ENCODE results near the gene CTNNA3. TPM values are rescaled to one million over a fixed set of nuclear protein-coding genes. Genes with fewer than 3 reads are reported as not detected.

CTNNA3 gene
- total RNA-seq, 1 experiment from 2014 or later: not detected

- intact Hi-C loops (cut with micrococcal nuclease; ENCODE audit: unreplicated experiment): no loop called here
- CTCF ChIA-PET: no interaction called here
- Mint-ChIP-seq H3K36me3 (ENCODE audit: insufficient read depth, unreplicated experiment) (no peaks in the 10 kb centered on the region), H3K9me3 (ENCODE audit: low read depth, unreplicated experiment) (peaks cover 9% of the 10 kb centered on the region), H3K4me1 (ENCODE audit: low read depth, unreplicated experiment) (no peaks in the 10 kb centered on the region), H3K27ac (ENCODE audit: unreplicated experiment) (no peak overlapping the region), H3K27me3 (ENCODE audit: unreplicated experiment) (no peaks in the 10 kb centered on the region), H3K4me3 (ENCODE audit: low read depth, unreplicated experiment) (no peak overlapping the region)
- no TSS peak for BruUV-seq (replicated peaks)
- TF ChIP-seq CTCF (IDR thresholded peaks at IDR 0.05; ENCODE audit: unreplicated experiment): no peak
- no peak for DNase-seq
These were observed 1430.6 kb downstream of the CTNNA3 start for GRCh38 chr10:66265398-66265797.

GRCh38 chr10:66259836-66260235, 1436.2 kb downstream of the CTNNA3 start:
- H3K4me3 Mint-ChIP-seq (ENCODE audit: low read depth, unreplicated experiment): no peak overlapping the region
- BruUV-seq (replicated peaks): no TSS peak
- intact Hi-C loops (cut with micrococcal nuclease; ENCODE audit: unreplicated experiment): no loop called here
- no peak overlapping the region for H3K27ac Mint-ChIP-seq (ENCODE audit: unreplicated experiment)
- H3K36me3 Mint-ChIP-seq (ENCODE audit: insufficient read depth, unreplicated experiment): no peaks in the 10 kb centered on the region
- no peaks in the 10 kb centered on the region for H3K27me3 Mint-ChIP-seq (ENCODE audit: unreplicated experiment)
- no peak for DNase-seq
- no peaks in the 10 kb centered on the region for H3K4me1 Mint-ChIP-seq (ENCODE audit: low read depth, unreplicated experiment)
- H3K9me3 Mint-ChIP-seq (ENCODE audit: low read depth, unreplicated experiment): peaks cover 6% of the 10 kb centered on the region
- no peak for TF ChIP-seq CTCF (IDR thresholded peaks at IDR 0.05; ENCODE audit: unreplicated experiment)
- CTCF ChIA-PET: no interaction called here

- no peak for TF ChIP-seq CTCF (IDR thresholded peaks at IDR 0.05; ENCODE audit: unreplicated experiment)
These were observed 1437.3 kb downstream of the CTNNA3 start for GRCh38 chr10:66258693-66259092.

GRCh38 chr10:66257801-66258200, 1438.2 kb downstream of the CTNNA3 start:
- no peaks in the 10 kb centered on the region for H3K36me3 Mint-ChIP-seq (ENCODE audit: insufficient read depth, unreplicated experiment)
- CTCF ChIA-PET: no interaction called here
- H3K9me3 Mint-ChIP-seq (ENCODE audit: low read depth, unreplicated experiment): peaks cover 6% of the 10 kb centered on the region
- H3K27ac Mint-ChIP-seq (ENCODE audit: unreplicated experiment): no peak overlapping the region
- TF ChIP-seq CTCF (IDR thresholded peaks at IDR 0.05; ENCODE audit: unreplicated experiment): no peak
- BruUV-seq (replicated peaks): no TSS peak
- intact Hi-C loops (cut with micrococcal nuclease; ENCODE audit: unreplicated experiment): no loop called here
- no peaks in the 10 kb centered on the region for H3K27me3 Mint-ChIP-seq (ENCODE audit: unreplicated experiment)
- no peaks in the 10 kb centered on the region for H3K4me1 Mint-ChIP-seq (ENCODE audit: low read depth, unreplicated experiment)
- H3K4me3 Mint-ChIP-seq (ENCODE audit: low read depth, unreplicated experiment): no peak overlapping the region
- no peak for DNase-seq

More at GRCh38 chr10:66258693-66259092, 1437.3 kb downstream of the CTNNA3 start:
- Mint-ChIP-seq H3K36me3 (ENCODE audit: insufficient read depth, unreplicated experiment) (no peaks in the 10 kb centered on the region), H3K4me1 (ENCODE audit: low read depth, unreplicated experiment) (no peaks in the 10 kb centered on the region), H3K9me3 (ENCODE audit: low read depth, unreplicated experiment) (peaks cover 6% of the 10 kb centered on the region), H3K27me3 (ENCODE audit: unreplicated experiment) (no peaks in the 10 kb centered on the region), H3K27ac (ENCODE audit: unreplicated experiment) (no peak overlapping the region), H3K4me3 (ENCODE audit: low read depth, unreplicated experiment) (no peak overlapping the region)
- no TSS peak for BruUV-seq (replicated peaks)
- intact Hi-C loops (cut with micrococcal nuclease; ENCODE audit: unreplicated experiment): no loop called here
- CTCF ChIA-PET: no interaction called here
- no peak for DNase-seq
